Measurements from ENCODE around the gene MIEF2. TPM values are rescaled to one million over a fixed set of nuclear protein-coding genes. Genes with fewer than 3 reads are reported as not detected.
A peak's percentile ranks its signal among the peaks of the same experiment; 100 is the strongest.

Gene MIEF2
- total and polyA plus RNA-seq, 5 donors from 2014 or later, result 11.7 to 19.9 (median 13.1) TPM

DNA sequence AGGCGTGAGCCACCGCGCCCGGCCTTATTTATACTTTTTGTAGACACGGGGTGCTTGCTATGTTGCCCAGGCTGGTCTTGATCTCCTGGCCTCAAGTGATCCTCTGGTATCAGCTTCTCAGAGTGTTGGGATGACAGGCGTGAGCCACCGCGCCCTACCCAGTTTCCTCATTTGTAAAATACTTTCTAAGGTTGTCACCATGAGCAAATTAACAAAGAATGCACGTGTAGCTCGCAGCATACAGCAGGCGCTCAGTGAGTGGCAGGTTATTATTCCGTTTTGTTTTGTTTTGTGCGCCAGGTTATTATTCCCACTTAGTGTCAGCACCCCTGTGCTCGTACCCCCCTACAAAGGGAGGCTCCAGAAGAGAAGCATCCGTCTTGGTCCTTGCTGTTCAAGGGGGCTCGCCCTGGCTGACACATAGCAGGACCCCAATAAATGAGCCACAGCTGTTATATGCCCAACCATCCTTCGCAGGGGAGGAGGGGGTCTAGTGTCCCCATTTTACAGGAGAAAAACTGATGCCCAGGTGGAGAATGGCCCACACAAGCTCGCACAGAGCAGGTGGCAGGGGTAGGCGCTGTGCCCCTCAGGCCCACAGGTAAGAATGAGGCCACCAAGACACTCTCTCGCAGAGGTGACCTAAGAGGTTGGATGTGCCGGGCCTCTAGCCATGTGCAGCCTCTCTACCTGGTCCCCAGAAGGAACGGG, 686 bp upstream of the MIEF2 start:
- ATAC-seq (ENCODE audit: low read depth in 2 of 2) (no peak), DNase-seq (no peak)
- Histone ChIP-seq H3K36me3 (ENCODE audit: control insufficient read depth, insufficient read depth, low read length) (peaks cover 28% of the 10 kb centered on the region), H3K27ac (ENCODE audit: insufficient read depth, low read length, poor library complexity, severe bottlenecking) (peak overlapping the region; percentile 94), H3K27me3 (ENCODE audit: control insufficient read depth, insufficient read depth, low read length) (no peaks in the 10 kb centered on the region), H3K4me3 (ENCODE audit: low read depth, low read length) (peak overlapping the region; percentile 64), H3K9me3 (ENCODE audit: control insufficient read depth in 2 of 2, low read length in 2 of 2) (no peaks in the 10 kb centered on the region), H3K4me1 (ENCODE audit: control insufficient read depth, insufficient read depth, low read length, poor library complexity, severe bottlenecking) (peaks cover 52% of the 10 kb centered on the region)
- peaks cover 3% of the 10 kb centered on the region for H3K36me3 Mint-ChIP-seq
- peak overlapping the region; percentile 87 to 96 (median 92) for H3K4me3 Mint-ChIP-seq
- H3K9me3 Mint-ChIP-seq, result no peaks in the 10 kb centered on the region
- peaks cover 0 to 55% (median 26%) of the 10 kb centered on the region in 4 donors for H3K4me1 Mint-ChIP-seq
- H3K27me3 Mint-ChIP-seq, result no peaks in the 10 kb centered on the region
- peak overlapping the region; percentile 38 to 89 (median 86) for H3K27ac Mint-ChIP-seq

DNA sequence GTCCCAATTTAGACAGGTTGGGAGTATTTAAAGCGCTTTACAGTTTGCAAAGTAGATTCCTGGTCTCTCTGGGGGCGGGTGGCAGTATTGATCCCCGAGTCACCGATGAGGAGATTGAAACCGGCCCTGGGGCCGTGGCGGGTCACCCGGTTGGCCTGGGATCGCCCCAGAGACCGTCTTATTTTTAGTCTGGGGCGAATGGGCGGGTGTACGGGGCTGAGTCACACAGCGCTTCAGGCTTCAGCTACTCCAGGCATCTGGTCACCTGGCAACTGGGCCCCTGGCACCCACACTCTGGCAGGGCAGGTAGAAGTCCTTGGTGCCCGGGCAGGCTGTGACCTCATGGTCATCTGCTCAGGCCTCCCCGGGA, 669 bp downstream of the MIEF2 start:
- Mint-ChIP-seq H3K27ac (peak overlapping the region; percentile 41 to 82 (median 76)), H3K4me1 (peaks cover 0 to 47% (median 23%) of the 10 kb centered on the region in 4 donors), H3K36me3 (peaks cover 3% of the 10 kb centered on the region), H3K9me3 (no peaks in the 10 kb centered on the region), H3K27me3 (no peaks in the 10 kb centered on the region), H3K4me3 (peak overlapping the region; percentile 87 to 96 (median 92))
- DNase-seq (no peak), ATAC-seq (ENCODE audit: low read depth in 2 of 2) (no peak)
- Histone ChIP-seq H3K27ac (ENCODE audit: insufficient read depth, low read length, poor library complexity, severe bottlenecking) (peak overlapping the region; percentile 94), H3K9me3 (ENCODE audit: control insufficient read depth in 2 of 2, low read length in 2 of 2) (no peaks in the 10 kb centered on the region), H3K36me3 (ENCODE audit: control insufficient read depth, insufficient read depth, low read length) (peaks cover 21% of the 10 kb centered on the region), H3K27me3 (ENCODE audit: control insufficient read depth, insufficient read depth, low read length) (no peaks in the 10 kb centered on the region), H3K4me1 (ENCODE audit: control insufficient read depth, insufficient read depth, low read length, poor library complexity, severe bottlenecking) (peaks cover 50% of the 10 kb centered on the region), H3K4me3 (ENCODE audit: low read depth, low read length) (peak overlapping the region; percentile 66)

DNA sequence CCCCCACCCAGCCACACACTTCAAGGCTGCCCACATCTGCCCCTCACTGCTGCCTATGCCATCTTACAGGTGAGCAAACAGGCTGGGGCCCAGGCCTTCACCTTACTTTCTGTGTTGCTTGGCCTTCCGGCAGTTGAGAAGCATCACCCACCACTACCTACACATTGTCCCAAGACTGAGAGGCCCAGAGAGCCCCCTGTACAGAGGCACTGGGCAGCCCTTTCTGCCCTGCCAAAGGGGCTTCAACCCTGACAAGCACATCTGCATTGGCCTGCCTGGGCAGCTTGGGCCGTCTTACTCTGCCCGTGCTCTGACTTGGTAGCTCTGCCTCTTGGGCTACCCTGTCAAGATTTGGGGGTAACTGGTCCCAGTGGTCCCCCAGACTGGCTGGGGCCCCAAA, 1.2 kb downstream of the MIEF2 start:
- peak overlapping the region; percentile 94 for H3K27ac ChIP-seq (ENCODE audit: insufficient read depth, low read length, poor library complexity, severe bottlenecking)
- DNase-seq (no peak), ATAC-seq (ENCODE audit: low read depth in 2 of 2) (no peak)
- no peaks in the 10 kb centered on the region for H3K9me3 ChIP-seq (ENCODE audit: control insufficient read depth in 2 of 2, low read length in 2 of 2)
- H3K4me3 Mint-ChIP-seq, result peak overlapping the region; percentile 87 to 96 (median 92)
- H3K4me1 Mint-ChIP-seq, result peaks cover 0 to 42% (median 20%) of the 10 kb centered on the region in 4 donors
- H3K4me1 ChIP-seq (ENCODE audit: control insufficient read depth, insufficient read depth, low read length, poor library complexity, severe bottlenecking), result peaks cover 45% of the 10 kb centered on the region
- H3K27me3 Mint-ChIP-seq, result no peaks in the 10 kb centered on the region
- peaks cover 6% of the 10 kb centered on the region for H3K36me3 Mint-ChIP-seq
- H3K27me3 ChIP-seq (ENCODE audit: control insufficient read depth, insufficient read depth, low read length), result no peaks in the 10 kb centered on the region
- peaks cover 18% of the 10 kb centered on the region for H3K36me3 ChIP-seq (ENCODE audit: control insufficient read depth, insufficient read depth, low read length)
- H3K9me3 Mint-ChIP-seq, result no peaks in the 10 kb centered on the region
- peak overlapping the region; percentile 41 to 82 (median 76) for H3K27ac Mint-ChIP-seq
- peak overlapping the region; percentile 66 for H3K4me3 ChIP-seq (ENCODE audit: low read depth, low read length)

DNA sequence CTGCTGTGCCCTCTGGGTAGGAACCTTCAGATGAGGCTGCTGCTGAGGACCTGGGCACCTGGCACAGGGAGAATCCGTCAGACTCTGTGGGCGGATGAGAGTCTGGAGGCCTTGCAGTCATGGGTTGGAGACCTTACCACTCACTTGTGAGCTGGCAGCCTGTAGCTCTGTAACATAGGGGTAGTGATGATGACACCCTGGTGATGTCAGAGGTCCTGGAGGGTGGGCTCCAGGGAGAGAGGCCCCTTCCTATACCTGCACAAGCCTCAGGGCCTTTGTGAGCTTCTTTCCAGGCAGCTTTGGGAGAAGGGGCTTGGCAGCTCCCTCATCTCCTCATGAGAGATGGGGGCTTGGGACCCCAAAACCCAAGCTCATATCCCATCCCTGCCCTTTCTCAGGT, 1.6 kb downstream of the MIEF2 start:
- Histone ChIP-seq H3K9me3 (ENCODE audit: control insufficient read depth in 2 of 2, low read length in 2 of 2) (no peaks in the 10 kb centered on the region), H3K4me1 (ENCODE audit: control insufficient read depth, insufficient read depth, low read length, poor library complexity, severe bottlenecking) (peaks cover 41% of the 10 kb centered on the region), H3K27me3 (ENCODE audit: control insufficient read depth, insufficient read depth, low read length) (no peaks in the 10 kb centered on the region), H3K36me3 (ENCODE audit: control insufficient read depth, insufficient read depth, low read length) (peaks cover 18% of the 10 kb centered on the region), H3K27ac (ENCODE audit: insufficient read depth, low read length, poor library complexity, severe bottlenecking) (no peak overlapping the region), H3K4me3 (ENCODE audit: low read depth, low read length) (no peak overlapping the region)
- no peak for DNase-seq
- Mint-ChIP-seq H3K4me1 (peaks cover 0 to 37% (median 17%) of the 10 kb centered on the region in 4 donors), H3K9me3 (no peaks in the 10 kb centered on the region), H3K27me3 (no peaks in the 10 kb centered on the region), H3K4me3 (peak overlapping the region; percentile 87 to 96 (median 92)), H3K27ac (peak overlapping the region in 2 of 3 donors; percentile 41 to 76), H3K36me3 (peaks cover 7% of the 10 kb centered on the region)
- ATAC-seq (ENCODE audit: low read depth in 2 of 2), result no peak

DNA sequence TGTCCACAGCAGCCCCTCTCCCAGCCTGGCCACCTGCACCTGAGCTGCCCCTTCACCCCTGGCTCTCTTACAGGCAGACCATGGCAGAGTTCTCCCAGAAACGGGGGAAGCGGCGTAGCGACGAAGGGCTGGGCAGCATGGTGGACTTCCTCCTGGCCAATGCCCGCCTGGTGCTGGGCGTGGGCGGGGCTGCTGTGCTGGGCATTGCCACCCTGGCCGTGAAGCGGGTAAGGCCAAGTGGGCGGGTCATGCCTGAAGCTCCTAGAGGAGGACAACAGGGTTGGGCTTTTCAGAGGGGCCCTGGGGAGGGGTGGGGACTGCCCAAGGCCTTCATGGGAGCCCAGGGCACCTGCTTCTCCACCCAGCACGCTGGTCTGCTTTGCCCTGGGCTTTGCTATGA, 2.2 kb downstream of the MIEF2 start:
- Mint-ChIP-seq H3K9me3 (no peaks in the 10 kb centered on the region), H3K4me3 (peak overlapping the region; percentile 47 to 96 (median 88)), H3K36me3 (peaks cover 7% of the 10 kb centered on the region), H3K4me1 (peaks cover 0 to 33% (median 14%) of the 10 kb centered on the region in 4 donors), H3K27ac (peak overlapping the region in 1 of 3 donors; percentile 41), H3K27me3 (no peaks in the 10 kb centered on the region)
- H3K9me3 ChIP-seq (ENCODE audit: control insufficient read depth in 2 of 2, low read length in 2 of 2), result no peaks in the 10 kb centered on the region
- DNase-seq, result no peak
- H3K4me3 ChIP-seq (ENCODE audit: low read depth, low read length), result no peak overlapping the region
- peaks cover 18% of the 10 kb centered on the region for H3K36me3 ChIP-seq (ENCODE audit: control insufficient read depth, insufficient read depth, low read length)
- no peak overlapping the region for H3K27ac ChIP-seq (ENCODE audit: insufficient read depth, low read length, poor library complexity, severe bottlenecking)
- peaks cover 35% of the 10 kb centered on the region for H3K4me1 ChIP-seq (ENCODE audit: control insufficient read depth, insufficient read depth, low read length, poor library complexity, severe bottlenecking)
- no peak for ATAC-seq (ENCODE audit: low read depth in 2 of 2)
- no peaks in the 10 kb centered on the region for H3K27me3 ChIP-seq (ENCODE audit: control insufficient read depth, insufficient read depth, low read length)

DNA sequence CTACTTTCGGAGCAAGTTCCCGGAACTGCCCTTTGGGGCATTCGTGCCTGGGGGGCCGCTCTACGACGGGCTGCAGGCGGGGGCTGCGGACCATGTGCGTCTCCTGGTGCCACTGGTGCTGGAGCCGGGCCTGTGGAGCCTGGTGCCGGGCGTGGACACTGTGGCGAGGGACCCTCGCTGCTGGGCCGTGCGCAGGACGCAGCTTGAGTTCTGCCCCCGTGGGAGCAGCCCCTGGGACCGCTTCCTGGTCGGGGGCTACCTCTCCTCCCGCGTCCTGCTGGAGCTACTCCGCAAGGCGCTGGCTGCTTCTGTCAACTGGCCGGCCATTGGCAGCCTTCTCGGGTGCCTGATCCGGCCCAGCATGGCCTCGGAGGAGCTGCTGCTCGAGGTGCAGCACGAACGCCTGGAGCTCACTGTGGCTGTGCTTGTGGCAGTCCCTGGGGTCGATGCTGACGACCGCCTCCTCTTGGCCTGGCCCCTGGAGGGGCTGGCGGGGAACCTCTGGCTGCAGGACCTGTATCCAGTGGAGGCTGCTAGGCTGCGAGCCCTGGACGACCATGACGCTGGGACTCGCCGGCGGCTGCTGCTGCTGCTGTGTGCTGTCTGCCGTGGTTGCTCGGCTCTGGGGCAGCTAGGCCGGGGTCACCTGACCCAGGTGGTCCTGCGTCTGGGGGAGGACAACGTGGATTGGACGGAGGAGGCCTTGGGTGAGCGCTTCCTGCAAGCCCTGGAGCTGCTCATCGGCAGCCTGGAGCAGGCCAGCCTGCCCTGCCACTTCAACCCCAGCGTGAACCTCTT, 3.6 kb downstream of the MIEF2 start:
- Mint-ChIP-seq H3K36me3 (peaks cover 7% of the 10 kb centered on the region), H3K27me3 (no peaks in the 10 kb centered on the region), H3K27ac (no peak overlapping the region), H3K4me1 (peaks cover 0 to 27% (median 12%) of the 10 kb centered on the region in 4 donors), H3K9me3 (no peaks in the 10 kb centered on the region), H3K4me3 (peak overlapping the region in 1 of 4 donors; percentile 21)
- H3K27ac ChIP-seq (ENCODE audit: insufficient read depth, low read length, poor library complexity, severe bottlenecking), result no peak overlapping the region
- peaks cover 27% of the 10 kb centered on the region for H3K4me1 ChIP-seq (ENCODE audit: control insufficient read depth, insufficient read depth, low read length, poor library complexity, severe bottlenecking)
- H3K27me3 ChIP-seq (ENCODE audit: control insufficient read depth, insufficient read depth, low read length), result no peaks in the 10 kb centered on the region
- ATAC-seq (ENCODE audit: low read depth in 2 of 2) (no peak), DNase-seq (no peak)
- H3K36me3 ChIP-seq (ENCODE audit: control insufficient read depth, insufficient read depth, low read length), result peaks cover 18% of the 10 kb centered on the region
- no peak overlapping the region for H3K4me3 ChIP-seq (ENCODE audit: low read depth, low read length)
- no peaks in the 10 kb centered on the region for H3K9me3 ChIP-seq (ENCODE audit: control insufficient read depth in 2 of 2, low read length in 2 of 2)

DNA sequence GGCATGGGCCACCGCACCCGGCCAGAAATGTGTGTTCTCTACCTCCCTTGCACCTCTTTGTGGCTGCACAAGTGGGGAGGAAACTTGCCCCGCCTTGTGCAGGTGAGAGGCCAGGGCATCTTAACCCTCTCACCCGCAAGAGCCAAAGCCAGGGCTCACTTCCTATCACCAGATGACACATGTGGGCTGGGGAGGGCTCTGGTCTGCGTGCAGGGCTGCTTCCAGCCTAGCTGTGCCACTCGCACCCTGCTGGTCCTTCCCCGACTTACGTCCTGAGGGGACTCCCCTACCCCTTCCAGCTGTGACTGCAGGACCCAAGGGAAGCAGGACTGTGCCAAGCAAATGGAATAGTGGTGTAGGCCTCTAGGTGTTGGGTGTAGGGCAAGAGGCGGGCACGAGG, 6.9 kb downstream of the MIEF2 start:
- no peaks in the 10 kb centered on the region for H3K27me3 Mint-ChIP-seq
- Histone ChIP-seq H3K36me3 (ENCODE audit: control insufficient read depth, insufficient read depth, low read length) (peaks cover 18% of the 10 kb centered on the region), H3K9me3 (ENCODE audit: control insufficient read depth in 2 of 2, low read length in 2 of 2) (no peaks in the 10 kb centered on the region), H3K27ac (ENCODE audit: insufficient read depth, low read length, poor library complexity, severe bottlenecking) (no peak overlapping the region), H3K4me3 (ENCODE audit: low read depth, low read length) (no peak overlapping the region), H3K27me3 (ENCODE audit: control insufficient read depth, insufficient read depth, low read length) (no peaks in the 10 kb centered on the region), H3K4me1 (ENCODE audit: control insufficient read depth, insufficient read depth, low read length, poor library complexity, severe bottlenecking) (peaks cover 1% of the 10 kb centered on the region)
- no peak for ATAC-seq (ENCODE audit: low read depth in 2 of 2)
- no peak overlapping the region for H3K4me3 Mint-ChIP-seq
- no peaks in the 10 kb centered on the region for H3K9me3 Mint-ChIP-seq
- H3K27ac Mint-ChIP-seq, result no peak overlapping the region
- H3K4me1 Mint-ChIP-seq, result peaks cover 0 to 5% (median 2%) of the 10 kb centered on the region in 4 donors
- DNase-seq, result no peak
- peaks cover 7% of the 10 kb centered on the region for H3K36me3 Mint-ChIP-seq

Data from CD4-positive, CD25-positive, alpha-beta regulatory T cell (primary cell).